Measurements from ENCODE around the gene SMOC2. TPM values are rescaled to one million over a fixed set of nuclear protein-coding genes. Genes with fewer than 3 reads are reported as not detected.

The SMOC2 gene
- total RNA-seq, 1 donor from 2014 or later, result 102 TPM

- Histone ChIP-seq H3K4me1 (no peaks in the 10 kb centered on the region), H3K27me3 (no peaks in the 10 kb centered on the region), H3K27ac (no peak overlapping the region), H3K9me3 (no peaks in the 10 kb centered on the region), H3K4me3 (no peak overlapping the region), H3K36me3 (peaks cover 4 to 10% of the 10 kb centered on the region in 2 donors)
- TF ChIP-seq CTCF (IDR thresholded peaks at IDR 0.05), result no peak
- intact Hi-C loops (cut with DNase I), result no loop called here
- no peak for DNase-seq (ENCODE audit: low spot score in 2 of 2)
These were observed 67.9 kb downstream of the SMOC2 start for GRCh38 chr6:168508903-168509302.

- peaks cover 0 to 7% of the 10 kb centered on the region in 2 donors for H3K4me1 ChIP-seq
- no peak for DNase-seq (ENCODE audit: low spot score in 2 of 2)
- intact Hi-C loops (cut with DNase I), result no loop called here
- no peaks in the 10 kb centered on the region for H3K27me3 ChIP-seq
- H3K27ac ChIP-seq, result peak overlapping the region; percentile 8 to 30
- H3K9me3 ChIP-seq, result no peaks in the 10 kb centered on the region
- no peak overlapping the region for H3K4me3 ChIP-seq
- no peak for TF ChIP-seq CTCF (IDR thresholded peaks at IDR 0.05)
- H3K36me3 ChIP-seq, result peaks cover 10 to 17% of the 10 kb centered on the region in 2 donors
These were observed 72.8 kb downstream of the SMOC2 start for GRCh38 chr6:168513766-168514165.

GRCh38 chr6:168514216-168514615 is 73.2 kb downstream of the SMOC2 start:
- no peaks in the 10 kb centered on the region for H3K9me3 ChIP-seq
- peaks cover 10 to 17% of the 10 kb centered on the region in 2 donors for H3K36me3 ChIP-seq
- peak in 1 of 2 donors; percentile 82 for DNase-seq (ENCODE audit: low spot score in 2 of 2)
- no peaks in the 10 kb centered on the region for H3K27me3 ChIP-seq
- H3K4me1 ChIP-seq, result peaks cover 0 to 7% of the 10 kb centered on the region in 2 donors
- peak overlapping the region; percentile 8 to 30 for H3K27ac ChIP-seq
- TF ChIP-seq CTCF (IDR thresholded peaks at IDR 0.05), result no peak
- no peak overlapping the region for H3K4me3 ChIP-seq
- intact Hi-C loops (cut with DNase I), result no loop called here

GRCh38 chr6:168515376-168515775 is 74.4 kb downstream of the SMOC2 start:
- no peaks in the 10 kb centered on the region for H3K9me3 ChIP-seq
- no peak overlapping the region for H3K4me3 ChIP-seq
- no peak for TF ChIP-seq CTCF (IDR thresholded peaks at IDR 0.05)
- DNase-seq (ENCODE audit: low spot score in 2 of 2), result no peak
- peaks cover 10 to 17% of the 10 kb centered on the region in 2 donors for H3K36me3 ChIP-seq
- no peak overlapping the region for H3K27ac ChIP-seq
- H3K27me3 ChIP-seq, result no peaks in the 10 kb centered on the region
- intact Hi-C loops (cut with DNase I), result no loop called here
- peaks cover 0 to 7% of the 10 kb centered on the region in 2 donors for H3K4me1 ChIP-seq

GRCh38 chr6:168516944-168517741 is 76.2 kb downstream of the SMOC2 start:
- Histone ChIP-seq H3K4me3 (no peak overlapping the region), H3K27me3 (no peaks in the 10 kb centered on the region), H3K9me3 (no peaks in the 10 kb centered on the region), H3K27ac (peak overlapping the region; percentile 20 to 61), H3K36me3 (peaks cover 10 to 11% of the 10 kb centered on the region in 2 donors), H3K4me1 (peaks cover 0 to 7% of the 10 kb centered on the region in 2 donors)
- DNase-seq (ENCODE audit: low spot score in 2 of 2), result no peak
- intact Hi-C loops (cut with DNase I), result no loop called here
- no peak for TF ChIP-seq CTCF (IDR thresholded peaks at IDR 0.05)

Measured in ascending aorta (tissue), 2 donors.